ENCODE measurements around the gene FMO2. TPM values are rescaled to one million over a fixed set of nuclear protein-coding genes. Genes with fewer than 3 reads are reported as not detected.

Gene FMO2
- total and polyA plus RNA-seq, 2 experiments from 2014 or later, result not detected

GRCh38 chr1:171245458-171246064 lies 60.5 kb downstream of the FMO2 start:
- Histone ChIP-seq H3K36me3 (ENCODE audit: low read depth) (no peaks in the 10 kb centered on the region), H3K4me2 (ENCODE audit: unreplicated experiment) (no peak overlapping the region), H3K27ac (no peak overlapping the region), H3K9me3 (ENCODE audit: low read depth) (no peaks in the 10 kb centered on the region), H3K9me2 (ENCODE audit: insufficient read depth) (no peaks in the 10 kb centered on the region), H3K27me3 (replicated peaks; ENCODE audit: insufficient read depth) (peaks cover 34% of the 10 kb centered on the region), H3K9ac (no peak overlapping the region), H3F3A (ENCODE audit: insufficient read depth) (no peaks in the 10 kb centered on the region), H4K20me1 (ENCODE audit: insufficient read depth) (no peaks in the 10 kb centered on the region), H3K79me2 (ENCODE audit: insufficient read depth) (no peaks in the 10 kb centered on the region), H2AFZ (no peak overlapping the region), H3K4me1 (ENCODE audit: insufficient read depth) (no peaks in the 10 kb centered on the region), H3K4me3 (no peak overlapping the region)
- no peak for TF ChIP-seq EZH2phosphoT487 (IDR thresholded peaks at IDR 0.05; ENCODE audit: insufficient read depth, low read depth)
- TF ChIP-seq EZH2 (IDR thresholded peaks at IDR 0.05; ENCODE audit: insufficient read depth, poor library complexity, severe bottlenecking), result no peak
- peak; percentile 65 for DNase-seq
- WGBS, 2 experiments (ENCODE audit: low coverage in 1 of 2, low lambda C conversion rate in 2 of 2, missing lambda C conversion rate in 2 of 2), result 17 to 21% methylated on average over 6 of the region's 6 CpGs
- in situ Hi-C loops (cut with MboI), result no loop called here

GRCh38 chr1:171247501-171247900 lies 62.4 kb downstream of the FMO2 start:
- Histone ChIP-seq H3K36me3 (ENCODE audit: low read depth) (no peaks in the 10 kb centered on the region), H3F3A (ENCODE audit: insufficient read depth) (no peaks in the 10 kb centered on the region), H3K9me2 (ENCODE audit: insufficient read depth) (no peaks in the 10 kb centered on the region), H3K79me2 (ENCODE audit: insufficient read depth) (no peaks in the 10 kb centered on the region), H4K20me1 (ENCODE audit: insufficient read depth) (no peaks in the 10 kb centered on the region), H3K4me3 (no peak overlapping the region), H2AFZ (no peak overlapping the region), H3K27ac (no peak overlapping the region), H3K9me3 (ENCODE audit: low read depth) (no peaks in the 10 kb centered on the region), H3K9ac (no peak overlapping the region), H3K27me3 (replicated peaks; ENCODE audit: insufficient read depth) (peaks cover 40% of the 10 kb centered on the region), H3K4me1 (ENCODE audit: insufficient read depth) (no peaks in the 10 kb centered on the region), H3K4me2 (ENCODE audit: unreplicated experiment) (no peak overlapping the region)
- no peak for DNase-seq
- TF ChIP-seq EZH2 (IDR thresholded peaks at IDR 0.05; ENCODE audit: insufficient read depth, poor library complexity, severe bottlenecking), result no peak
- TF ChIP-seq EZH2phosphoT487 (IDR thresholded peaks at IDR 0.05; ENCODE audit: insufficient read depth, low read depth), result no peak
- in situ Hi-C loops (cut with MboI), result no loop called here
- 22 to 30% methylated on average over 4 of the region's 4 CpGs for WGBS, 2 experiments (ENCODE audit: low coverage in 1 of 2, low lambda C conversion rate in 2 of 2, missing lambda C conversion rate in 2 of 2)

GRCh38 chr1:171248302-171248701 lies 63.2 kb downstream of the FMO2 start, which contains the start of gene FMO1:
Gene FMO1, plus strand, starts transcription at chr1:171248494. Its CDS starts 9,594 bp downstream, at chr1:171258088.
- no peak for TF ChIP-seq EZH2 (IDR thresholded peaks at IDR 0.05; ENCODE audit: insufficient read depth, poor library complexity, severe bottlenecking)
- no peak for TF ChIP-seq EZH2phosphoT487 (IDR thresholded peaks at IDR 0.05; ENCODE audit: insufficient read depth, low read depth)
- H3K4me3 ChIP-seq, result no peak within 1 kb of the TSS
- in situ Hi-C loops (cut with MboI), result no loop called here
- H3K9me2 ChIP-seq (ENCODE audit: insufficient read depth), result no peaks in the 10 kb centered on the region
- no peak within 1 kb of the TSS for H3K4me2 ChIP-seq (ENCODE audit: unreplicated experiment)
- no peak within 1 kb of the TSS for H2AFZ ChIP-seq
- H3K36me3 ChIP-seq (ENCODE audit: low read depth), result no peaks in the 10 kb centered on the region
- no peaks in the 10 kb centered on the region for H4K20me1 ChIP-seq (ENCODE audit: insufficient read depth)
- no peak within 1 kb of the TSS for H3K27ac ChIP-seq
- H3K27me3 ChIP-seq (replicated peaks; ENCODE audit: insufficient read depth), result peaks cover 38% of the 10 kb centered on the region
- H3K4me1 ChIP-seq (ENCODE audit: insufficient read depth), result no peaks in the 10 kb centered on the region
- no peak within 1 kb of the TSS for H3K9ac ChIP-seq
- no peaks in the 10 kb centered on the region for H3K9me3 ChIP-seq (ENCODE audit: low read depth)
- DNase-seq, result no peak
- H3K79me2 ChIP-seq (ENCODE audit: insufficient read depth), result no peaks in the 10 kb centered on the region
- H3F3A ChIP-seq (ENCODE audit: insufficient read depth), result no peaks in the 10 kb centered on the region
- 68 to 72% methylated on average over 4 of the region's 4 CpGs for WGBS, 2 experiments (ENCODE audit: low coverage in 1 of 2, low lambda C conversion rate in 2 of 2, missing lambda C conversion rate in 2 of 2)

- DNase-seq, result peak; percentile 21
- in situ Hi-C loops (cut with MboI), result no loop called here
- H3K4me2 ChIP-seq (ENCODE audit: unreplicated experiment), result no peak overlapping the region
- H3K9me2 ChIP-seq (ENCODE audit: insufficient read depth), result no peaks in the 10 kb centered on the region
- no peaks in the 10 kb centered on the region for H3K36me3 ChIP-seq (ENCODE audit: low read depth)
- H3K9ac ChIP-seq, result no peak overlapping the region
- no peaks in the 10 kb centered on the region for H3K9me3 ChIP-seq (ENCODE audit: low read depth)
- H3K4me1 ChIP-seq (ENCODE audit: insufficient read depth), result no peaks in the 10 kb centered on the region
- TF ChIP-seq EZH2phosphoT487 (IDR thresholded peaks at IDR 0.05; ENCODE audit: insufficient read depth, low read depth) (no peak), EZH2 (IDR thresholded peaks at IDR 0.05; ENCODE audit: insufficient read depth, poor library complexity, severe bottlenecking) (no peak)
- no peak overlapping the region for H3K4me3 ChIP-seq
- no peaks in the 10 kb centered on the region for H3K79me2 ChIP-seq (ENCODE audit: insufficient read depth)
- no peak overlapping the region for H2AFZ ChIP-seq
- no peaks in the 10 kb centered on the region for H3F3A ChIP-seq (ENCODE audit: insufficient read depth)
- WGBS, 2 experiments (ENCODE audit: low coverage in 1 of 2, low lambda C conversion rate in 2 of 2, missing lambda C conversion rate in 2 of 2), result 5 to 8% methylated on average over 1 of the region's 1 CpG
- H3K27me3 ChIP-seq (replicated peaks; ENCODE audit: insufficient read depth), result peaks cover 33% of the 10 kb centered on the region
- H3K27ac ChIP-seq, result no peak overlapping the region
- no peaks in the 10 kb centered on the region for H4K20me1 ChIP-seq (ENCODE audit: insufficient read depth)
Measured at GRCh38 chr1:171248841-171249240, 63.7 kb downstream of the FMO2 start.

All from GM23248 (cell line).